HG02938 (cell line): ENCODE measurements around the gene KRTAP20-1.

Source experiments
- ATAC-seq: cut with Tn5 transposase; IDR thresholded peaks from one replicate; pipeline ENCODE4 v1.9.1; 2021; ENCODE audit warnings: mild to moderate bottlenecking, moderate library complexity; ENCODE audit not compliant: unreplicated experiment

The KRTAP20-1 gene

GRCh38 chr21:30642564-30642963 lies 26.3 kb downstream of the KRTAP20-1 start, which contains the start of gene KRTAP20-3:
Gene KRTAP20-3, plus strand, starts transcription at chr21:30642864.
- no peak for ATAC-seq

- no peak for ATAC-seq
Observed at GRCh38 chr21:30646904-30647414, 30.7 kb downstream of the KRTAP20-1 start.

- no peak for ATAC-seq
Observed at GRCh38 chr21:30652891-30653290, 36.7 kb downstream of the KRTAP20-1 start.
